NT2/D1 (cell line): ENCODE measurements around the gene LRRC61.

ENCODE experiments used
- DNase-seq: peaks from one replicate; pipeline ENCODE4 v3.0.0-alpha.2; 2011; ENCODE audit warnings: low read depth, low spot score
- H3K27me3 ChIP-seq: 2 replicates; pipeline ENCODE4 v1.6.0; 2011; ENCODE audit warnings: mild to moderate bottlenecking; ENCODE audit not compliant: insufficient read length, insufficient read depth
- H3K36me3 ChIP-seq: 2 replicates; pipeline ENCODE4 v1.6.1; 2011; ENCODE audit warnings: mild to moderate bottlenecking, low read length, mixed read lengths; ENCODE audit not compliant: insufficient read depth, insufficient read length
- H3K4me1 ChIP-seq: 2 replicates; pipeline ENCODE4 v1.5.1; 2011; ENCODE audit not compliant: insufficient read depth, insufficient read length
- H3K4me3 ChIP-seq: 2 replicates; pipeline ENCODE4 v1.5.1; 2011; ENCODE audit warnings: low read depth; ENCODE audit not compliant: insufficient read length
- H3K9ac ChIP-seq: 2 replicates; pipeline ENCODE4 v1.6.0; 2011; ENCODE audit warnings: low read depth; ENCODE audit not compliant: insufficient read length
- H3K9me3 ChIP-seq: 2 replicates; pipeline ENCODE4 v1.5.1; 2011; ENCODE audit warnings: mild to moderate bottlenecking, low read length; ENCODE audit not compliant: insufficient read depth
- SUZ12 ChIP-seq: IDR thresholded peaks from 2 replicates; pipeline ENCODE4 v1.6.1; 2011; ENCODE audit not compliant: insufficient read length, insufficient read depth; ENCODE audit errors: extremely low read depth
- YY1 ChIP-seq: IDR thresholded peaks from 2 replicates; pipeline ENCODE4 v1.6.1; 2011; ENCODE audit not compliant: insufficient read length, insufficient read depth
- ZNF274 ChIP-seq: IDR thresholded peaks from 2 replicates; pipeline ENCODE4 v1.6.1; 2011; ENCODE audit warnings: mild to moderate bottlenecking, low read depth, low read length

Gene LRRC61

DNA sequence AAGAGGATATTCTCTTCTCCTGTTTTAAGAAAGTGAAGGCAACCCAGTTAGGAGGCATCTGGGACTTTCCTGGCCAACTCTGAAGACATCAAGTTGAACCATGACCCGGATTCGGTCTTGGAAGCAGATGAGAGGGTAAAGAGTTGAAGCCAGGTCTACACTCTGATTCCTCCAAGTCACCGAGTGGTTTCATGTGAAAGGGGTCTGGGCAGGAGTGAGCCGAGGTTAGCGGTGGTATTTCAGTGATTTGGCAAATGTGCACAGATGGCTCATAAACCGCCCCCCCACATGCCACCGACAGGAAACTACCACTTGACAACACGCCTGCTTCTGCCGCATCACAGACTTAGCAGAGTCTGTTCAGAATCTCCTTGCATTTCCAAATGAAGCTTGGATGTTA lies 34.1 kb downstream of the LRRC61 start:
- H3K36me3 ChIP-seq = no peaks in the 10 kb centered on the region
- H3K9ac ChIP-seq = no peak overlapping the region
- peaks cover 3% of the 10 kb centered on the region for H3K4me1 ChIP-seq
- no peaks in the 10 kb centered on the region for H3K9me3 ChIP-seq
- H3K4me3 ChIP-seq = no peak overlapping the region
- TF ChIP-seq ZNF274 = no peak
- no peak for TF ChIP-seq SUZ12
- no peak for TF ChIP-seq YY1
- DNase-seq = no peak
- no peaks in the 10 kb centered on the region for H3K27me3 ChIP-seq

- DNase-seq = no peak
Observed at GRCh38 chr7:150357771-150358427, 34.7 kb downstream of the LRRC61 start.

DNA sequence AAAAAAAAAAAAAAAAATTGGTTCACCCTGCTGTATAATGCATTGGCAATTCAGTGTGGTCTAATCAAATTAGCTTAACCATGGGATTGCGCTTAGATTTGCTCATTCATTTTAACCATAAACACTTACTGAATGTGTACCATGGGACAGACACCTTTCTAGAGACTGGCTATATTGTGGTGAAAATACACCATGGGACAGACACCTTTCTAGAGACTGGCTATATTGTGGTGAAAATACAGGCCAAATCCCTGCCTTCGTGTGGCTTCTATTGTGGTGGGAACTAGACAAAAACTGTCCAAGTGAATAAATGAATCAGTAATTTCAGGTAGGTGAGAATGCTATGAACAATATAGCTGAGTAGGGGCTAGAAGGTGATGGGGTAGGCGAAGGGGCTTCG lies 35.3 kb downstream of the LRRC61 start:
- Histone ChIP-seq H3K27me3 (no peaks in the 10 kb centered on the region), H3K9me3 (no peaks in the 10 kb centered on the region), H3K36me3 (no peaks in the 10 kb centered on the region), H3K9ac (no peak overlapping the region), H3K4me1 (peaks cover 4% of the 10 kb centered on the region), H3K4me3 (no peak overlapping the region)
- TF ChIP-seq ZNF274 (no peak), SUZ12 (no peak), YY1 (no peak)
- DNase-seq = no peak

More at GRCh38 chr7:150357771-150358427, 34.7 kb downstream of the LRRC61 start:
- Histone ChIP-seq H3K4me3 (no peak overlapping the region), H3K4me1 (peaks cover 3% of the 10 kb centered on the region), H3K27me3 (no peaks in the 10 kb centered on the region), H3K9me3 (no peaks in the 10 kb centered on the region), H3K9ac (no peak overlapping the region), H3K36me3 (no peaks in the 10 kb centered on the region)
- TF ChIP-seq ZNF274 (no peak), SUZ12 (no peak), YY1 (no peak)

DNA sequence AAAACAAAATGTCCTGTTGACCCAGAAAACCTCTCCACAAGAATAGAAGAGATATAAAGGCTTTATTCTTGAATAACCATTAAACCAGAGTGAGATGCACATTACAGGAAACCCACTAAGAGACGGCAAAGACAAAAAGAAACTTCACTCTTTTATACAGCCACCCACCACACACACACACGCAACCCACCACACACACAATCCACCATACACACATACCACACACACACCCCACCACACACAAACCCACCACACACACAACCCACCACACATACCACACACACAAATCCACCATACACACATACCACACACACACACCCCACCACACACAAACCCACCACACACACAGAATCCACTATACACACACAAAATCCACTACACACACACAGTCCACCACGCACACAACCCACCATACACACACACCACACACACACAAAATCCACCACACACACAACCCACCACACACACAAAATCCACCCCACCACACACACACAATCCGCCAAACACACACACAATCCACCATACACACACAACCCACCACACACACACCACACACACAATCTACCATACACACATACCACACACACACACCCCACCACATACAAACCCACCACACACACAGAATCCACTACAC lies 36.0 kb downstream of the LRRC61 start:
- Histone ChIP-seq H3K36me3 (no peaks in the 10 kb centered on the region), H3K9ac (no peak overlapping the region), H3K4me1 (peaks cover 5% of the 10 kb centered on the region), H3K4me3 (no peak overlapping the region), H3K9me3 (no peaks in the 10 kb centered on the region), H3K27me3 (no peaks in the 10 kb centered on the region)
- TF ChIP-seq YY1 (no peak), SUZ12 (no peak), ZNF274 (no peak)
- no peak for DNase-seq

- H3K4me3 ChIP-seq = no peak overlapping the region
- TF ChIP-seq SUZ12 = no peak
- TF ChIP-seq ZNF274 = no peak
- no peak for TF ChIP-seq YY1
- H3K9me3 ChIP-seq = no peaks in the 10 kb centered on the region
- no peak overlapping the region for H3K9ac ChIP-seq
- H3K27me3 ChIP-seq = no peaks in the 10 kb centered on the region
- no peak for DNase-seq
- H3K36me3 ChIP-seq = no peaks in the 10 kb centered on the region
- peaks cover 5% of the 10 kb centered on the region for H3K4me1 ChIP-seq
Observed at GRCh38 chr7:150359622-150360362, 36.6 kb downstream of the LRRC61 start.

DNA sequence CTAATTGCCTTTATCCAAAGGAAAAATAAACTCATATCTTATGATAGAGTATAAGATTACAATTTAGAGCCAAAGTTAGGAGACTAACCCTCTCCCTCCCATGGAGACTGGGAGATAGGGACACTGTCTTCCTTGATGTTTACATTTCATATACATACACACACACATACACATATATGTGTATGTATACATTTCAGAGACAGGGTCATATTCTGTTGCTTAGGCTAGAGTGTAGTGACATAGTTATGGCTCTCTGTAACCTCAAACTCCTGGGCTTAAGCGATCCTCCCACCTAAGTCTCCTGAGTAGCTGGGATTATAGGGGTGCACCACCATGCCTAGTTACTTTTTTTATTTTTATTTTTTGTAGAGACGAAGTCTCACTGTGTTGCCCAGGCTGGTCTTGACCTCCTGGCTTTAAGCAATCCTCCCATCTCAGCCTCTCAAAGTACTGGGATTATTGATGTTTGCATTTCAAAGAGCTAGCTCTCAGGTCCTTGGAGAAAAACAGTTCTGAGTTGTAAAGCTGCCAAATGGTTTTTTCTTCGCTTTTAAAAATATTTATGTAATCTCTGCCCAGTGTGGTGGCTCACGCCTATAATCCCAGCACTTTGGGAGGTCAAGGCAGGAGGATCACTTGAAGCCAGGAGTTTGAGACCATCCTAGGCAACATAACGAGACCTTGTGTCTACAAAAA lies 37.4 kb downstream of the LRRC61 start:
- Histone ChIP-seq H3K36me3 (no peaks in the 10 kb centered on the region), H3K4me1 (peaks cover 5% of the 10 kb centered on the region), H3K9me3 (no peaks in the 10 kb centered on the region), H3K4me3 (no peak overlapping the region), H3K9ac (no peak overlapping the region), H3K27me3 (no peaks in the 10 kb centered on the region)
- no peak for TF ChIP-seq SUZ12
- TF ChIP-seq ZNF274 = no peak
- no peak for TF ChIP-seq YY1
- DNase-seq = no peak

GRCh38 chr7:150361402-150361801 lies 38.2 kb downstream of the LRRC61 start:
- DNase-seq = no peak
- H3K9me3 ChIP-seq = no peaks in the 10 kb centered on the region
- H3K4me3 ChIP-seq = no peak overlapping the region
- peaks cover 5% of the 10 kb centered on the region for H3K4me1 ChIP-seq
- no peak overlapping the region for H3K9ac ChIP-seq
- no peak for TF ChIP-seq YY1
- TF ChIP-seq ZNF274 = no peak
- TF ChIP-seq SUZ12 = no peak
- no peaks in the 10 kb centered on the region for H3K27me3 ChIP-seq
- no peaks in the 10 kb centered on the region for H3K36me3 ChIP-seq
